GM12891 (cell line): ENCODE data around the gene UBAP2L.
A peak's percentile ranks its signal among the peaks of the same experiment; 100 is the strongest.

Experiments used
- PAX5 ChIP-seq: IDR thresholded peaks from 2 replicates; pipeline ENCODE4 v1.6.1; 2011; ENCODE audit warnings: low read length, moderate library complexity, mild to moderate bottlenecking; ENCODE audit not compliant: insufficient read depth, severe bottlenecking
- POLR2A ChIP-seq: IDR thresholded peaks from 2 replicates; pipeline ENCODE4 v1.6.1; 2011; ENCODE audit warnings: low read depth, low read length, control low read depth
- POLR2AphosphoS5 ChIP-seq: IDR thresholded peaks from 2 replicates; pipeline ENCODE4 v1.6.1; 2011; ENCODE audit warnings: low read depth, low read length, control low read depth
- POU2F2 ChIP-seq: IDR thresholded peaks from 2 replicates; pipeline ENCODE4 v1.6.1; 2011; ENCODE audit warnings: low read depth, mild to moderate bottlenecking, control low read depth, low read length, moderate library complexity
- SPI1 ChIP-seq: IDR thresholded peaks from 2 replicates; pipeline ENCODE4 v1.6.1; 2011; ENCODE audit warnings: low read depth, low read length, control low read depth
- TAF1 ChIP-seq: IDR thresholded peaks from 2 replicates; pipeline ENCODE4 v1.6.1; 2011; ENCODE audit warnings: low read depth, low read length, control low read depth

DNA sequence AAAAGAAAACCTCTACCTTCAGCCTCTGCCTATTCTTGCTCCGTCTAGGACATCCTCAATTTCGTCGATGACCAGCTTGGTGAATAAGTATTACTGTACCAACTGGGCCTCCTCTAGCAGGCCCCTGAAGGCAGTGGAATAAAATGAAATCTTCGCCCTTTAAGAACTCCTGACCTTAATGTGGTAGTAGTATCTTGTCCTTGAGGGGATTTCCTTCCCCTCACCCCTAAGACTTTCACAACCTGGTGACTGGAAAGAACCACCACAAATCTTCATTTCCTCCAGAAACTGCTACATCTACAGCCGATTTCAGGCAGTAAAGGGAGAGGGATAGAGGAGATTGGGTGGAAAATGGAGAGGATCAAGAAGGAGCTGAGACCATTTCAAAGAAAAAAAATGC lies 50.1 kb downstream of the UBAP2L start:
- no peak for TF ChIP-seq TAF1
- TF ChIP-seq POLR2A: no peak
- TF ChIP-seq POLR2AphosphoS5: no peak
- TF ChIP-seq SPI1: 0 out of 2 replicates have a peak, but pooled peaks have one; percentile 37
- no peak for TF ChIP-seq POU2F2
- TF ChIP-seq PAX5: no peak
